Activated T-helper 1 cell treated with anti-CD3 and anti-CD28 coated beads, Interleukin-2, amount 50 U/mL, for 16 hours (primary cell): ENCODE data around the gene WAC.
"Not testable (repeated sequence)": the region's sequence is repeated elsewhere in the genome, so short reads cannot be mapped to it uniquely, and the experiment has no call there.

ENCODE experiments used
- DNase-seq, 2 donors: peaks; one replicate each; pipeline ENCODE4 v3.0.0-alpha.2; 2020; ENCODE audit warnings: low read depth in 1 of 2, low spot score in 1 of 2

WAC gene

DNA sequence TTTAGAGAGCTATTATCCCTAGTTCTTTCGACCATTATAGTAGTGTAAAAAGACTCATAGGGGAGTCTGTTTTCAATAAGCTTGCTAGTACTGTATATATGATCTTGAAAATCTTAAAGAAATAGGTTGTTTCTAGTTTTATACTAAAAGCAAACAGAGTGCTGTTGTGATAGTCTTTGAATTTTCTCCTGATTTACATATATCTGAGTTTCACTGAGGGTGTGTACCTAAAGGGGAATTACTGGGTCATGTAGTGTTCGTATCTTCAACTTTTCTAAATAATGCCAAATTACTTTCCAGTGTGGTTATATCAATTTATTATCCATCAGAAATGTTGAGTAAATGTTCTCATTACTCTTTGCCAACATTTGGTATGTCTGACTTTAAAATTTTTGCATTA lies 73.7 kb downstream of the WAC start:
- no peak for DNase-seq

DNA sequence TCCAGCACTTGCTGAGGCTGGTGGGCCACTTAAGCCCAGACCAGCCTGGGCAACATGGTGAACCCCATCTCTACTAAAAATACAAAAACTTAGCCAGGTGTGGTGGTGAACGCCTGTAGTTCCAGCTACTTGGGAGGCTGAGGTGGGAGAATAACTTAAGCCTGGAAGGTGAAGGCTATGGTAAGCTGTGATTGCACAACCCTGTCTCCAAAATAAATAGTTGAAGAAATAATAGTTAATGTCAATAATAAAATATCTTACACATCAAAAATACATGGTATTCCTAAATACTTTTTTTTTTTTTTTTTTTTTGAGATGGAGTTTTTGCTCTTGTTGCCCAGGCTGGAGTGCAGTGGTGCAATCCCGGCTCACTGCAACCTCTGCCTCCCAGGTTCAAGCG lies 76.7 kb downstream of the WAC start:
- DNase-seq: not testable (repeated sequence)

- no peak for DNase-seq
Measured at GRCh38 chr10:28612877-28613276, 80.0 kb downstream of the WAC start.

- DNase-seq: no peak
Measured at GRCh38 chr10:28616514-28616913, 83.6 kb downstream of the WAC start.

GRCh38 chr10:28619455-28619854 lies 86.5 kb downstream of the WAC start:
- no peak for DNase-seq

- no peak for DNase-seq
Measured at GRCh38 chr10:28620251-28620650, 87.3 kb downstream of the WAC start.

- no peak for DNase-seq
Measured at GRCh38 chr10:28623483-28623882, 90.6 kb downstream of the WAC start.

DNA sequence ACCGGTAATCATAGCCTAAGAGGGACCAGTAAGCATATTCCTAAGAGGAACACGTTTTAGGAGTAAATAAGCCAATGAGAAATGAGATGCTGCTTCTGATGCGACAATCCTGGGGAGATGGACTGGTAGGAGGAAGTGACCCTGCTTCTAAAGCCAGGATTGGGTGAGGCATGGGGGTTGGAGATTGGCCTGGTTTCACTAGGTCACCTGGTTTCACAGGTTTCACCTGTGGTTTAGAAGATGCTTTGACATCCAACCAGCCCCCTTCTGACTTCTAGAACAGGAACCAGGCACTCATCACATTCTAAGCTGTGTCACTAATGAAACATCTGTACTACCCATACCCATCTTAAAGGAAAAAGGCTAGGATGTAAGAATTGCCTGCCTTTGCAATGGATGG lies 91.4 kb downstream of the WAC start:
- no peak for DNase-seq

- no peak for DNase-seq
Measured at GRCh38 chr10:28627102-28627501, 94.2 kb downstream of the WAC start.

DNA sequence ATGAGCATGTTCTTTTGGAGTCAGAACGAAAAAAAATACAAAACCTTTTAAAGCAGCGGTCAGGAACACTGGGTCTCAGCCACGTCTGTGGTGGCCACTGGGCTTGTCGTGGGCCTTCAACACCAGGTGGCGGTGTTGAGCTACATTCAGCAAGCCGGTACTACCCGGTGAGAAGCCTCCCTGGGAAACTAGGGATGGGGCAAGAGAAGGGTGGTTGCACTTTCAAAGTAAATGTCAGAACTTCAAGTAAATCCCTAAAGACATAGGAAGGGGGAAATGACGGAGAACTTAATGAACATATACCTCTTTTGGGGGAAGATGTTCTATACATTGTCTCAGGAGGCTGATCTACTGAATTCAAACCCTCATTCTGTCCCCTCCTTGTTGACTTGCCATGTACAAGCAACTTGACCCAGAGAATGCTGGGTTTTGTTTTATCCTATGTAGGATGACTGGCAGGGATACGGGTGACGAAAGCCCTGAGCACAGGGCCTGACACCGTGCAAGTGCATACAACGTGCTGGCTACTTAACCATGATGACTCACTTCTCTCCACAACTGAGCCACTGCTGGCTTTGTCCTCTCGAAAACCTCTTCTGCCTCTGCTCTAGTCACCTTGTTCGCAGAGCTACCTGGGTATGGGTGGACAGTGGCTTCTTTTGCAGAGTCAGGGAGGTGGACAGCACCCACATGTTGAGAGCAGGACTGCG lies 95.4 kb downstream of the WAC start:
- peak; percentile 27 to 33 for DNase-seq

DNA sequence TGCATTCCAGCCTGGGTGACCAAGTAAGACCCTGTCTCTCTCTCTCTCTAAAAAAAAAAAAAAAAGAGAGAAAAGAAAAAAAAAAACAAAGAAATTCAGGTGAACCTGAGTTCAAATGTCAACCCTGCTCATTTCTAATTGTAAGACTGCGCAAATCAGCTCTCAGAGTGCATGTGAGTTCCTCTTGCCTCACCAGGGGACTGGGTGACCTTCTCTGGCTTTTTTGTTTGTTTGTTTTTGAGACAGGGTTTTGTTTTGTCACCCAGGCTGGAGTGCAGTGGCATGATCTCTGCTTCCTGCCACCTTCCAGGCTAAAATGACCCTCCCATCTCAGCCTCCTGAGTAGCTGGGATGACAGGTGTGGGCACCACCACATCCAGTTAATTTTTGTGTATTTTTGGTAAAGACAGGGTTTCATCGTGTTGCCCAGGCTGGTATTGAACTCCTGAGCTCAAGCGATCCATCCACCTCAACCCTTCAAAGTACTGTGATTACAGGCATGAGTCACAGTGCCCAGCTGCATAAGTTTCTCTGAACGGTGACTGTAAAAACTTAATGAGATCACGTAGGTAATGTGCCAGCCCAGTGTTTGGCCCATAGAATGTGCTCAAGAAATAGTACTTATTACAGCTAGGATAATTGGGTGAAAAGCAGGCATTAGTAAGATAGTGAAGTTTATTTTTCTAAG lies 99.1 kb downstream of the WAC start:
- no peak for DNase-seq

DNA sequence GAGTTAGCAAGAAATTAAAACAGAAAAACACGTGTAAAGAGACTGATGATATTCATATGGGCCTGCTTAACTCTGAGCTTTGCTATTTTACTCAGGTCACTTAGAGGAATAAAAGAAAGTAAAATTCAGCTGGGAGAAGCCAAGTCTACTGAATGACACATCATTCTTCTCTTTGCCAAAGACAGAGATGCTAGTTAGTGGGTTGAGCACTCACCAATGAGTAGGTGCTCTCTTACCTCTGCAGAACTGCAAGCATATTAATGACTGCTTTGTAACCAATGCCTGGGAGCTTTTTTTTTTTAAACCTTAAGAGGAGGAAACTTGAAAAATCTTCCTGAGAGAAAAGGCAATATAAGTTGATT lies 99.6 kb downstream of the WAC start:
- DNase-seq: no peak

GRCh38 chr10:28633750-28634149 lies 100.8 kb downstream of the WAC start:
- DNase-seq: no peak

DNA sequence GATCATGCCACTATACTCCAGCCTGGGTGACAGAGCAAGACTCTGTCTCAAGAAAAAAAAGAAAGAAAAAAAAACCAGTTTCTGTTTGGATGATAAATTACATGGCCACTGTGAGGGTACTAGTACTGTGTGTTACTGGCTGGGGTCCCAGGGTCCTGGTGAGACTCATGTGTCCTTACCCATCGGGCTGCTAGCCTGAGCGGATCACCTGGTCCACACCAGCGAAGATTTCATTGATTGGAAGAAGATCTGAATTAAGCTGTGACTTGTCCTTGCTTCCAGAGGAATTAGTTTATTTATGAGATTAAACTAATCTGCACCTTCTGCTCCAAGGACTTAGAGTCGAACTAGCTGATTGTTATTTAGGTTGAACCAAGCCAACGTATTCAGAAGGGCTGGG lies 104.4 kb downstream of the WAC start:
- no peak for DNase-seq

- DNase-seq: no peak
Measured at GRCh38 chr10:28638392-28638791, 105.5 kb downstream of the WAC start.

- DNase-seq: no peak
Measured at GRCh38 chr10:28640551-28640950, 107.6 kb downstream of the WAC start.

- no peak for DNase-seq
Measured at GRCh38 chr10:28644647-28645046, 111.7 kb downstream of the WAC start.

DNA sequence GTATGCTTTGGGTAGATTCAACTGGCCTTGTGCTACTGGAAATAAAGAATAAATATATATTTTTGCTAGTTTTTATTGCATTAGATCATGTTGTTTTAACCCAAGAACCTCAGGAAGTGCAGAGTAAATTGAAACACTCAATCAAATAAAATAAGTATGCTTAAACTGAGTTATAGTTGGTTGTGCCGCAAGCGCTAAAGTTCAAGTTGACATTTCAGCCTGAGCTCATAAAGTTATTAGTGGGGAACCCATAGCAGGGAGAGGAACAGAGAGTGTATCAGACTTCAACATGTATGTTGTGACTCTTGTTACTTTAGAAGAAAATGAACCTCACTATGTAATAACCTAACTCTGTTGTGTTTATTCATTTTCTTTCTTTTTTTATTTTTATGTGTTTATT lies 119.2 kb downstream of the WAC start:
- no peak for DNase-seq

DNA sequence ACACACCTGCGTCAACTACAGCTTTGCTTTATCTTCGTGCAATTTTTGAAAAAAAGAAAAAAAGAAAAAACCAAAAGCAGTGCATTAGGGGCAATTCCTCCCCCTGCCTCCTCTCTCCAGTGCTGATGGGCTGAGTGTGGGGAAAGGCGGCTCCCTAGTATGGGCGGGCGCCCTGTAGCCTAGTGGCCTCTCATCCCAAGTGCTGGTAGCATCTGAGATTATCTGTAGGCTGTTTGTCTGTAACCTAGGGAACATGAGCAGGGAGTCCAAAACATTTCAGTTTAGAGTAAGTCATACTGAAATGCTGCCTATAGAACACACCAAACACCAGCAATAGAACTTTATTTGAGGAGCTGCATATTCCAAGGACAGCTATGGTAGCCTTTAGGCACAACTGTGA lies 119.8 kb downstream of the WAC start:
- no peak for DNase-seq

GRCh38 chr10:28658824-28659223 lies 125.9 kb downstream of the WAC start:
- not testable (repeated sequence) for DNase-seq

DNA sequence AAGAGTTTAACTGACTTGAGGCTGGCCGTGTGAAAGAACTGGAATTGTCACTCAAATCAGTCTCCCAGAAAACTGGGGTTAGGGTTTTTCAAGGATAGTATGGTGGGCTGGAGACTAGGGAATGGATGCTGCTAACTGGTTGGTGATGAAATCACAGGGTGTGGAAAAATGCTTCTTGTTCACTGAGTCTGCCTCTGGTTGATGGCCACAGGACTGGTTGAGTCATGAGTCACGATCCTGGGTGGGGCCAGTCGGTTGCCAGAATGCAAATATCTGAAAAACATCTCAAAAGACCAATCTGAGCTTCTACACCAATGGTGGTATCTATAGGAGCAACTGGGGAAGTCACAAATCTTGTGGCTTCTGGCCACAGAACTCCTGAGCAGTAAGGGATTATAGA lies 128.1 kb downstream of the WAC start:
- no peak for DNase-seq

GRCh38 chr10:28663576-28664368 lies 130.9 kb downstream of the WAC start:
- peak; percentile 21 to 40 for DNase-seq
